Smooth muscle cell (in vitro differentiated cells): ENCODE measurements around the gene LPIN1. TPM values are rescaled to one million over a fixed set of nuclear protein-coding genes. Genes with fewer than 3 reads are reported as not detected.
A peak's percentile ranks its signal among the peaks of the same experiment; 100 is the strongest.

Experiments used
- DNase-seq: peaks from one replicate; lab custom pipeline; 2025; ENCODE audit not compliant: unreplicated experiment; lab: John Stamatoyannopoulos, UW
- H2AFZ ChIP-seq: fragments of 200-600 bp; sonication (generic); 2 replicates; pipeline ENCODE4 v1.6.0; 2016; ENCODE audit warnings: antibody characterized with exemption, low read depth, mild to moderate bottlenecking
- H3F3A ChIP-seq: fragments of 200-600 bp; sonication (generic); 2 replicates; pipeline ENCODE4 v1.6.0; 2017; ENCODE audit warnings: antibody characterized with exemption, low read depth
- H3K27ac ChIP-seq: fragments of 200-600 bp; sonication (generic); 2 replicates; pipeline ENCODE4 v1.5.1; 2016; ENCODE audit warnings: low read depth, mild to moderate bottlenecking
- H3K27me3 ChIP-seq: fragments of 200-600 bp; sonication (generic); 2 replicates; pipeline ENCODE4 v1.6.1; 2016; ENCODE audit warnings: low read depth, mild to moderate bottlenecking
- H3K36me3 ChIP-seq: fragments of 200-600 bp; sonication (generic); 2 replicates; pipeline ENCODE4 v1.5.1; 2016; ENCODE audit warnings: low read depth
- H3K4me1 ChIP-seq: fragments of 200-600 bp; sonication (generic); 2 replicates; pipeline ENCODE4 v1.5.1; 2016; ENCODE audit warnings: low read depth
- H3K4me2 ChIP-seq: fragments of 200-600 bp; sonication (generic); 2 replicates; pipeline ENCODE4 v1.6.0; 2016; ENCODE audit warnings: mild to moderate bottlenecking
- H3K4me3 ChIP-seq: fragments of 200-600 bp; sonication (generic); 2 replicates; pipeline ENCODE4 v1.5.1; 2016; ENCODE audit warnings: mild to moderate bottlenecking
- H3K79me2 ChIP-seq: fragments of 200-600 bp; sonication (generic); 2 replicates; pipeline ENCODE4 v1.6.0; 2016; ENCODE audit warnings: low read depth, mild to moderate bottlenecking
- H3K9ac ChIP-seq: fragments of 200-600 bp; sonication (generic); 2 replicates; pipeline ENCODE4 v1.6.0; 2016; ENCODE audit warnings: low read depth
- H3K9me3 ChIP-seq: fragments of 200-600 bp; sonication (generic); replicated peaks from 2 replicates; pipeline ENCODE4 v1.5.1; 2016; ENCODE audit warnings: low read depth
- H4K20me1 ChIP-seq: fragments of 200-600 bp; sonication (generic); 2 replicates; pipeline ENCODE4 v1.6.0; 2016; ENCODE audit warnings: low read depth
- WGBS: methylation state at CpG from one replicate; pipeline ENCODE4 v1.1.7; 2016; ENCODE audit warnings: low lambda C conversion rate; 5-methylcytosine and 5-hydroxymethylcytosine counted together
- polyA plus RNA-seq: library from polyadenylated mRNA; unstranded; fragments of >200 nt; fragmentation: Nextera tagmentation; extraction: Ambion mirVana; gene quantifications from 2 replicates; pipeline ENCODE4 v1.2.1, GENCODE V29; 2016
- total RNA-seq: library from RNA; depleted of rRNA; stranded (reverse); fragments of >200 nt; gene quantifications from 2 replicates; pipeline ENCODE4 v1.2.3, GENCODE V29; 2014
- TF ChIP-seq, protein P1 (sequence below): fragments of 200-600 bp; sonication (generic); IDR thresholded peaks from 2 replicates; pipeline ENCODE4 v1.5.1; 2017; ENCODE audit warnings: borderline replicate concordance, mild to moderate bottlenecking, antibody characterized with exemption; ENCODE audit not compliant: insufficient read depth, poor library complexity, severe bottlenecking

The LPIN1 gene
- total and polyA plus RNA-seq, 2 experiments from 2014 or later: 13.8 to 17.9 TPM

DNA sequence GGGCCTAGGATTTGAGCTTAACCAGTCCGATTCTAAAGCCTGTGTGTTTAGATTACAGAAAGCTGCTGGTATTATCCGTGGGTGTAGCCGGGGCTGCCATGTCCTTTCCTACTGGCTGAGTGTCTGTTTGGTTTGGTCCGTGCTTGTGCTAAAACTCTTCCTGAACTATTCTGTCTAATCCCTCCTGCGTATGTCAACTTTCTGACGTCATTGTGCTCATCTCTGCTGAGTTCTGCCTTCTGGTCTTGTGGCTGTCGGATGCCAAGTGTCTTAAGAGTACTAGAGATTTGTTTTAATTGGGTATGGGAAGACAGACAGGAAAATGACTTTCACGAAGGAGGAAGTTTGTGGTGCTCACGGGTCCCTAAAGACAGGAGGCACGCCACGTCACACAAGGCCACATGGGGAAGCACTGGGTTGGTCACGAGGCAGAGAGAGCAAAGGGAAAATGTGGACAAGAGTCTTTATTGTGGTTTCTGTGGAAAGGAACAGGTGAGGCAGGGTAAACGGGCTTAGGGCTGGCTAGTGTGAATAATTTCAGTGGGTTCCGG is 44.6 kb upstream of the LPIN1 start:
- no peak overlapping the region for H3K9ac ChIP-seq
- peak overlapping the region; percentile 57 for H3K27ac ChIP-seq
- H3K4me1 ChIP-seq: peaks cover 5% of the 10 kb centered on the region
- H3K9me3 ChIP-seq: no peaks in the 10 kb centered on the region
- no peaks in the 10 kb centered on the region for H3K27me3 ChIP-seq
- H4K20me1 ChIP-seq: no peaks in the 10 kb centered on the region
- H3K79me2 ChIP-seq: no peaks in the 10 kb centered on the region
- H3K4me3 ChIP-seq: no peak overlapping the region
- H2AFZ ChIP-seq: no peak overlapping the region
- peak; percentile 38 for DNase-seq
- WGBS: 38% methylated on average over 14 of the region's 14 CpGs
- peak overlapping the region; percentile 37 for H3K4me2 ChIP-seq
- TF ChIP-seq, protein P1, sequence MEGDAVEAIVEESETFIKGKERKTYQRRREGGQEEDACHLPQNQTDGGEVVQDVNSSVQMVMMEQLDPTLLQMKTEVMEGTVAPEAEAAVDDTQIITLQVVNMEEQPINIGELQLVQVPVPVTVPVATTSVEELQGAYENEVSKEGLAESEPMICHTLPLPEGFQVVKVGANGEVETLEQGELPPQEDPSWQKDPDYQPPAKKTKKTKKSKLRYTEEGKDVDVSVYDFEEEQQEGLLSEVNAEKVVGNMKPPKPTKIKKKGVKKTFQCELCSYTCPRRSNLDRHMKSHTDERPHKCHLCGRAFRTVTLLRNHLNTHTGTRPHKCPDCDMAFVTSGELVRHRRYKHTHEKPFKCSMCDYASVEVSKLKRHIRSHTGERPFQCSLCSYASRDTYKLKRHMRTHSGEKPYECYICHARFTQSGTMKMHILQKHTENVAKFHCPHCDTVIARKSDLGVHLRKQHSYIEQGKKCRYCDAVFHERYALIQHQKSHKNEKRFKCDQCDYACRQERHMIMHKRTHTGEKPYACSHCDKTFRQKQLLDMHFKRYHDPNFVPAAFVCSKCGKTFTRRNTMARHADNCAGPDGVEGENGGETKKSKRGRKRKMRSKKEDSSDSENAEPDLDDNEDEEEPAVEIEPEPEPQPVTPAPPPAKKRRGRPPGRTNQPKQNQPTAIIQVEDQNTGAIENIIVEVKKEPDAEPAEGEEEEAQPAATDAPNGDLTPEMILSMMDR: no peak
- H3F3A ChIP-seq: no peaks in the 10 kb centered on the region
- no peaks in the 10 kb centered on the region for H3K36me3 ChIP-seq

DNA sequence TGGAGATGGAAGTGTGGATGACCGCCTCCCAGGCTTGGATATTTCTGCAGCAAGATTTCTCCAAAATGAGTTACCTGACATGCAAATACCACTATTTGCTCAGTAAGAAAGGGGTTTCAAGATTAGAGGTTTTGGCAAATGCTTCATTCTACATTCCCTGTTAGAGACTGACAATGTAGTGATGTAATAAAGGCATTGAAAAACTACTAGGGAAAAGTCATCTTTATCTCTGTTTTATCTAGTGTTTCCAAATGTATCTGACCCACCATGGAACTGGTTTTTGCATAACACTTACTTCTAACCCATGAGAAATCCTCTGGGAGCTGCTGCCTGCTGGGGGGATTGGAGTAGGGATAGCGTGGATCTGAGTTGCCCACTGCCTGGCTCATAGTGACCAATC is 43.5 kb upstream of the LPIN1 start:
- Histone ChIP-seq H3K4me2 (no peak overlapping the region), H3K36me3 (no peaks in the 10 kb centered on the region), H2AFZ (no peak overlapping the region), H3K9ac (no peak overlapping the region), H3K27ac (no peak overlapping the region), H3K4me1 (no peaks in the 10 kb centered on the region), H3K79me2 (no peaks in the 10 kb centered on the region), H3K4me3 (no peak overlapping the region), H3F3A (no peaks in the 10 kb centered on the region), H4K20me1 (no peaks in the 10 kb centered on the region), H3K27me3 (no peaks in the 10 kb centered on the region), H3K9me3 (no peaks in the 10 kb centered on the region)
- 90% methylated on average over 2 of the region's 2 CpGs for WGBS
- DNase-seq: no peak
- TF ChIP-seq, protein P1: no peak

DNA sequence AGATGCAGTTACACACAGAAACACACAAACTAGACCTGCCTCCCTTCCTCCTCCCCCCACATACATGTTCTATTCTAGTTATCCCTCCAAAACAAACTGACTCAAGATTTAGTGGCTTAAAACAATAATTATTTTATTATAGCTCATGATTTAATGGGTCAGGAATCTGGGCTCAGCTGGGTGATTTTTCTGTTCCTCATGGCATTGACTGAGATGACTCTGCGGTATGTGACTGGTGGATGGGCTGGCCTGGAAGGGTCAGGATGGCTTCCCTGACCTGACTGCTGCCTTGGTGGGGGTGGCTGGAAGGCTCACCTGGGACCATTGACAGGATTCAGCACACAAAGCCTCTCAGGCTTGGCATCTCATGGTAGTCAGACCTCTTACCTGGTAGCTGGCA is 42.7 kb upstream of the LPIN1 start:
- no peak overlapping the region for H3K4me3 ChIP-seq
- H3K36me3 ChIP-seq: no peaks in the 10 kb centered on the region
- 96% methylated on average over 1 of the region's 1 CpG for WGBS
- H3F3A ChIP-seq: no peaks in the 10 kb centered on the region
- no peaks in the 10 kb centered on the region for H3K27me3 ChIP-seq
- no peaks in the 10 kb centered on the region for H3K79me2 ChIP-seq
- H3K27ac ChIP-seq: no peak overlapping the region
- no peak overlapping the region for H3K9ac ChIP-seq
- H4K20me1 ChIP-seq: no peaks in the 10 kb centered on the region
- H3K4me2 ChIP-seq: no peak overlapping the region
- H3K4me1 ChIP-seq: no peaks in the 10 kb centered on the region
- H2AFZ ChIP-seq: no peak overlapping the region
- H3K9me3 ChIP-seq: no peaks in the 10 kb centered on the region
- DNase-seq: no peak
- TF ChIP-seq, protein P1: no peak

DNA sequence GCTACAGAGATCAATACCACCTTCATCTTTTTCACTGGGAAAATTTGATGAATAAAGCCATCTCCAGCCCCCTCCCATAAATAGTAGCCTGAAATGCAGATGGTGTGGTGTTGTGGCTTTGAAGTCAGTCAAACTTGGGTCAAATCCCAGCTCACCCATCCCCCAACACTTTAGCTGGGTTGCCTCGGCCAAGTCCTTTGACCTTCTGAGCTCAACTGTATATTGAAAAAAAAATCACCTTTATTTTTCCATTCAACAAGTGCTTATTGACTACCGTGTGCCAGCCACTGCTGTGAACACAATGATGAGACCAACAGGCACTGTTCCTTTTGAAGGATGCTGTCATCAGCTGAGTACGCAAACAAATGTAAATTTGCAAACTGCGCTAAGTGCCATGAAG is 41.4 kb upstream of the LPIN1 start:
- WGBS: 92% methylated on average over 4 of the region's 4 CpGs
- no peak overlapping the region for H3K9ac ChIP-seq
- H3K27me3 ChIP-seq: no peaks in the 10 kb centered on the region
- H3K4me1 ChIP-seq: no peaks in the 10 kb centered on the region
- H3K4me2 ChIP-seq: no peak overlapping the region
- no peaks in the 10 kb centered on the region for H3F3A ChIP-seq
- no peaks in the 10 kb centered on the region for H3K36me3 ChIP-seq
- H3K4me3 ChIP-seq: no peak overlapping the region
- TF ChIP-seq, protein P1: no peak
- no peak overlapping the region for H2AFZ ChIP-seq
- no peaks in the 10 kb centered on the region for H3K9me3 ChIP-seq
- no peak overlapping the region for H3K27ac ChIP-seq
- no peak for DNase-seq
- H3K79me2 ChIP-seq: no peaks in the 10 kb centered on the region
- H4K20me1 ChIP-seq: no peaks in the 10 kb centered on the region
